HepG2 (cell line): Measurements from ENCODE around the gene GABRG3. TPM values are rescaled to one million over a fixed set of nuclear protein-coding genes. Genes with fewer than 3 reads are reported as not detected.

Source experiments
- ATAC-seq: fragments of 200-7000 bp; cut with Tn5 transposase; 3 replicates; pipeline ENCODE4 v1.9.1; 2020; ENCODE audit warnings: mild to moderate bottlenecking, moderate library complexity
- BruUV-seq: library from RNA; stranded (reverse); fragments of 400-500 nt; replicated peaks from 2 replicates; lab custom pipeline; 2021; lab: Mats Ljungman, UMichigan
- CTCF ChIA-PET: fragments of 300-600 bp; formaldehyde crosslinking; extraction: SDS; loops from one replicate; lab custom pipeline; 2021; ENCODE audit warnings: low total read pairs, inconsistent platforms, low intra/inter-chr PET ratio; lab: Yijun Ruan, JAX
- POLR2A ChIA-PET: fragments of 350-600 bp; sonication (Branson Sonifier 250); formaldehyde crosslinking; loops from one replicate; lab custom pipeline; 2020; ENCODE audit warnings: antibody characterized with exemption, inconsistent platforms; lab: Yijun Ruan, JAX
- DNase-seq: peaks from one replicate; pipeline ENCODE4 v3.0.0-alpha.2; 2015; ENCODE audit warnings: low spot score
- FAIRE-seq: peaks from 3 replicates; lab custom pipeline; 2011; peaks lifted over from hg19 to GRCh38; lab: Jason Lieb, UNC
- H2AFZ ChIP-seq: one replicate; pipeline ENCODE4 v1.6.1; 2011; ENCODE audit warnings: low read length, inconsistent platforms
- H3K27ac ChIP-seq: fragments of 300-600 bp; 3 replicates; pipeline ENCODE4 v1.8.0; 2011; ENCODE audit warnings: mixed run types, mild to moderate bottlenecking, mixed read lengths, low read length, inconsistent platforms; ENCODE audit not compliant: insufficient read depth; ENCODE audit errors: extremely low read length
- H3K27me3 ChIP-seq, 2 experiments: fragments of 200-600 bp in 1 of 2; 2 replicates in 1 of 2; 3 replicates in 1 of 2; pipeline versions ENCODE4 v1.6.0 to v1.8.0; 2011; ENCODE audit warnings: low read length in 2 of 2, mild to moderate bottlenecking in 2 of 2, moderate library complexity in 2 of 2, inconsistent platforms in 1 of 2; ENCODE audit not compliant: insufficient read depth in 2 of 2, control insufficient read depth in 1 of 2
- H3K36me3 ChIP-seq, 2 experiments: fragments of 200-600 bp in 1 of 2; replicated peaks in 1 of 2; 2 replicates in 1 of 2; 3 replicates in 1 of 2; pipeline versions ENCODE4 v1.5.1 to v1.8.0; 2011; ENCODE audit warnings: low read length in 2 of 2, inconsistent platforms in 1 of 2; ENCODE audit not compliant: insufficient read depth in 2 of 2, control insufficient read depth in 1 of 2
- H3K4me1 ChIP-seq: 2 replicates; pipeline ENCODE4 v1.5.1; 2012; ENCODE audit warnings: low read length, inconsistent platforms; ENCODE audit not compliant: insufficient read depth
- H3K4me2 ChIP-seq: 2 replicates; pipeline ENCODE4 v1.6.0; 2011; ENCODE audit warnings: low read depth, low read length, inconsistent platforms
- H3K4me3 ChIP-seq, 3 experiments: fragments of 200-600 bp in 1 of 3; sonication (generic), shearing (Covaris generic) in 1 of 3; replicated peaks in 1 of 3; 2 replicates each; pipeline ENCODE4 v1.5.1; 2011 to 2016; ENCODE audit warnings: low read length in 3 of 3, inconsistent platforms in 2 of 3, low read depth in 2 of 3, mild to moderate bottlenecking in 2 of 3, control low read depth in 1 of 3, mixed read lengths in 1 of 3; ENCODE audit not compliant: insufficient read depth in 1 of 3
- H3K79me2 ChIP-seq: one replicate; pipeline ENCODE4 v1.6.1; 2011; ENCODE audit warnings: low read length, inconsistent platforms; ENCODE audit not compliant: insufficient read depth
- H3K9ac ChIP-seq: 2 replicates; pipeline ENCODE4 v1.6.0; 2011; ENCODE audit warnings: mild to moderate bottlenecking, low read depth, low read length, inconsistent platforms; ENCODE audit not compliant: insufficient read depth
- H3K9me3 ChIP-seq: 2 replicates; pipeline ENCODE4 v1.5.1; 2012; ENCODE audit warnings: mild to moderate bottlenecking, low read length
- H4K20me1 ChIP-seq: 2 replicates; pipeline ENCODE4 v1.6.0; 2011; ENCODE audit warnings: inconsistent platforms, mild to moderate bottlenecking, low read length, moderate library complexity; ENCODE audit not compliant: insufficient read depth
- FOXJ3 ChIP-seq: sonication (generic); formaldehyde crosslinking; IDR thresholded peaks from 2 replicates; pipeline ENCODE4 v1.4.0; 2020; ENCODE audit warnings: missing genetic modification reagents, mild to moderate bottlenecking, borderline replicate concordance
- GZF1 ChIP-seq: sonication (generic); formaldehyde crosslinking; IDR thresholded peaks from 2 replicates; pipeline ENCODE4 v1.5.1; 2020; ENCODE audit warnings: mild to moderate bottlenecking, missing genetic modification reagents
- HNRNPL ChIP-seq: fragments of 200-400 bp; formaldehyde crosslinking; IDR thresholded peaks from 2 replicates; pipeline ENCODE4 v1.6.1; 2017; ENCODE audit warnings: mild to moderate bottlenecking, low read depth, low read length
- HNRNPUL1 ChIP-seq: fragments of 200-400 bp; formaldehyde crosslinking; IDR thresholded peaks from 2 replicates; pipeline ENCODE4 v1.6.1; 2017; ENCODE audit warnings: low read depth, mild to moderate bottlenecking, low read length, moderate library complexity
- HOXD1 ChIP-seq: sonication (generic); formaldehyde crosslinking; IDR thresholded peaks from 2 replicates; pipeline ENCODE4 v1.5.0; 2020; ENCODE audit warnings: missing genetic modification reagents
- MIER3 ChIP-seq: IDR thresholded peaks from 2 replicates; pipeline ENCODE4 v1.6.1; 2016; ENCODE audit warnings: missing compliant biosample characterization, borderline replicate concordance
- NFIB ChIP-seq: sonication (generic); formaldehyde crosslinking; IDR thresholded peaks from 2 replicates; pipeline ENCODE4 v1.9.0; 2021; ENCODE audit warnings: missing genetic modification reagents, mild to moderate bottlenecking, borderline replicate concordance
- PAF1 ChIP-seq: IDR thresholded peaks from 2 replicates; pipeline ENCODE4 v1.6.1; 2016; ENCODE audit warnings: missing genetic modification reagents, missing compliant biosample characterization
- RAD21 ChIP-seq: fragments of 450-650 bp; formaldehyde crosslinking; IDR thresholded peaks from 2 replicates; pipeline ENCODE4 v1.5.0; 2020; ENCODE audit warnings: mild to moderate bottlenecking
- TCF7L2 ChIP-seq: IDR thresholded peaks from 2 replicates; pipeline ENCODE4 v1.6.1; 2011; ENCODE audit warnings: mild to moderate bottlenecking, low read depth, low read length, moderate library complexity
- ZFP82 ChIP-seq: sonication (generic); formaldehyde crosslinking; IDR thresholded peaks from 2 replicates; pipeline ENCODE4 v1.5.1; 2020; ENCODE audit warnings: mild to moderate bottlenecking, missing genetic modification reagents, borderline replicate concordance
- ZNF317 ChIP-seq: sonication (generic); formaldehyde crosslinking; IDR thresholded peaks from 2 replicates; pipeline ENCODE4 v1.5.0; 2020; ENCODE audit warnings: mild to moderate bottlenecking, missing genetic modification reagents
- ZNF333 ChIP-seq: sonication (generic); formaldehyde crosslinking; IDR thresholded peaks from 2 replicates; pipeline ENCODE4 v1.4.0; 2020; ENCODE audit warnings: mild to moderate bottlenecking, missing genetic modification reagents, borderline replicate concordance
- ZNF558 ChIP-seq: sonication (generic); formaldehyde crosslinking; IDR thresholded peaks from 2 replicates; pipeline ENCODE4 v1.9.0; 2022; ENCODE audit warnings: mild to moderate bottlenecking, missing genetic modification reagents, borderline replicate concordance
- ZNF674 ChIP-seq: sonication (generic); formaldehyde crosslinking; IDR thresholded peaks from 2 replicates; pipeline ENCODE4 v1.5.0; 2020; ENCODE audit warnings: low read depth, mild to moderate bottlenecking, missing genetic modification reagents
- WGBS: methylation state at CpG from one replicate; pipeline ENCODE4 v1.1.6; 2017; ENCODE audit warnings: low lambda C conversion rate; 5-methylcytosine and 5-hydroxymethylcytosine counted together
- in situ Hi-C: cut with HindIII; loops from 2 replicates; pipeline ENCODE4 v1.10.0; 2017; ENCODE audit warnings: low pct_unique_long_range_greater_than_20kb; ENCODE audit not compliant: extremely low pct_ligation_motif_present
- intact Hi-C: fragments of 100-400 bp; cut with micrococcal nuclease; formaldehyde crosslinking; loops from one replicate; pipeline ENCODE4 v1.10.0; 2022; ENCODE audit not compliant: unreplicated experiment
- polyA plus RNA-seq, 8 experiments: library from polyadenylated mRNA; depleted of rRNA in 3 of 8; stranded (reverse) in 7 of 8; unstranded in 1 of 8; fragments of >200 nt; fragmentation: Illumina TruSeq in 4 of 8; extraction: Trizol in 4 of 8; gene quantifications; 2 replicates each; pipeline versions ENCODE4 v1.2.1 to v1.2.3, GENCODE V29; 2011 to 2016; ENCODE audit warnings: low read depth in 4 of 8, missing spikeins in 1 of 8, mixed read lengths in 1 of 8; ENCODE audit not compliant: insufficient read depth in 1 of 8
- total RNA-seq, 5 experiments: library from RNA; depleted of rRNA; stranded (reverse); fragments of >200 nt; fragmentation: Illumina TruSeq; extraction: Trizol; gene quantifications; 2 replicates each; pipeline ENCODE4 v1.2.3, GENCODE V29; 2016; ENCODE audit warnings: low read depth in 1 of 5
- TF ChIP-seq, protein P1 (sequence below): sonication (generic); formaldehyde crosslinking; IDR thresholded peaks from 2 replicates; pipeline ENCODE4 v1.4.0; 2020; ENCODE audit warnings: missing genetic modification reagents
- TF ChIP-seq, protein P2 (sequence below): IDR thresholded peaks from 2 replicates; pipeline ENCODE4 v1.6.1; 2016; ENCODE audit warnings: low read depth, borderline replicate concordance

GABRG3 gene
- total and polyA plus RNA-seq, 2 of the 13 experiments (the other 11 are each of a cell fraction or from before 2014, with no cell fraction given), result not detected

DNA sequence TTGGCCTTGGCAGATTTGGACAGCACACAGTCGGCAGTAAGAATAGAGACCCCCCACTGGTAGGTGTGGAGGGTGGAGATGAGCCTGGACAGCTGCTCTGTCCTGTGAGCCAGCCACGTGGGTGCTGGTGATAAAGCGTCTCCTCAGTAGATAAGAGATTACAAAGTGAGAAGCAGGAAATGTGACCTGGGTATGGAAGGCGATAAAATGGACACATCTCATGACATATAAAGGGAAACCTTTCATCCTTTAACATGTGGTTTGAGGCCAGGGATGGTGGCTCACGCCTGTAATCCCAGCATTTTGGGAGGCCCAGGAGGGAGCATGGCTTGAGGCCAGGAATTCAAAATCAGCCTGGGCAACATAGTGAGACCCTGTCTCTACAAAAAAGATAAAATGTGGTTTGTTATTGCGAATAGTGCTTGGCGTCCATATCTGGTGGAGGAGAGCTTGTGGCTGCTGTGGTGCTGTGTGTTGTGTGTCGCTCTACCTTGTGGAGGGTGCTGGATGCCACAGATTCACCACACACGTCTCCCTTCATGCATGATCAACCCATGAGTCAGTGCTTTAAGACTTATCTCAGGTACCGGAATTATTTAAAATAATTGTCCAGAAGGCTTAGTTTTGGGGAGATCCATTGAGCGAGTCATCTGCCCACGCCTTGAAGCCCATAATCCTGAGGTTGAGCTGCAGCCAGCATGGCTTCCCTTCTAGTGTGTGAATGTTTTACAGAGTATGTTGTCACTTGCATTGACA lies 157.0 kb downstream of the GABRG3 start:
- POLR2A ChIA-PET, result no interaction called here
- peaks cover 12% of the 10 kb centered on the region; the same call in 1 of the 2 replicates for H3K9me3 ChIP-seq
- H4K20me1 ChIP-seq, result no peaks in the 10 kb centered on the region
- H3K27ac ChIP-seq, result no peak overlapping the region
- DNase-seq (no peak), ATAC-seq (no peak), FAIRE-seq (no peak)
- H3K36me3 ChIP-seq, result no peaks in the 10 kb centered on the region
- in situ Hi-C loops, result no loop called here
- 13% methylated on average over 11 of the region's 12 CpGs for WGBS
- H3K4me3 ChIP-seq, result no peak overlapping the region
- H3K4me2 ChIP-seq, result no peak overlapping the region
- CTCF ChIA-PET, result no interaction called here
- no peaks in the 10 kb centered on the region for H3K4me1 ChIP-seq
- TF ChIP-seq ZNF674 (CRISPR knock-in tag), result no peak
- no peak for TF ChIP-seq FOXJ3 (CRISPR knock-in tag)
- no peak for TF ChIP-seq MIER3 (CRISPR knock-in tag)
- no peak overlapping the region for H2AFZ ChIP-seq
- BruUV-seq, result no TSS peak
- intact Hi-C loops, result no loop called here
- no peak overlapping the region for H3K9ac ChIP-seq
- H3K79me2 ChIP-seq, result no peaks in the 10 kb centered on the region
- H3K27me3 ChIP-seq, result no peaks in the 10 kb centered on the region

GRCh38 chr15:27133249-27133648 lies 162.3 kb downstream of the GABRG3 start:
- Histone ChIP-seq H2AFZ (no peak overlapping the region), H3K79me2 (no peaks in the 10 kb centered on the region), H4K20me1 (no peaks in the 10 kb centered on the region), H3K4me3 (no peak overlapping the region), H3K27me3 (no peaks in the 10 kb centered on the region), H3K9ac (no peak overlapping the region), H3K36me3 (no peaks in the 10 kb centered on the region), H3K4me1 (no peaks in the 10 kb centered on the region), H3K4me2 (no peak overlapping the region), H3K9me3 (peaks cover 49% of the 10 kb centered on the region), H3K27ac (no peak overlapping the region)
- in situ Hi-C loops, result no loop called here
- ChIA-PET POLR2A (no interaction called here), CTCF (no interaction called here)
- intact Hi-C loops, result no loop called here
- ATAC-seq, result no peak
- no peak for DNase-seq
- no TSS peak for BruUV-seq
- no peak for FAIRE-seq
- 5% methylated on average over 2 of the region's 2 CpGs for WGBS
- TF ChIP-seq PAF1 (CRISPR knock-in tag), result no peak
- no peak for TF ChIP-seq ZNF333 (CRISPR knock-in tag)
- no peak for TF ChIP-seq NFIB (CRISPR knock-in tag)
- TF ChIP-seq, protein P1, sequence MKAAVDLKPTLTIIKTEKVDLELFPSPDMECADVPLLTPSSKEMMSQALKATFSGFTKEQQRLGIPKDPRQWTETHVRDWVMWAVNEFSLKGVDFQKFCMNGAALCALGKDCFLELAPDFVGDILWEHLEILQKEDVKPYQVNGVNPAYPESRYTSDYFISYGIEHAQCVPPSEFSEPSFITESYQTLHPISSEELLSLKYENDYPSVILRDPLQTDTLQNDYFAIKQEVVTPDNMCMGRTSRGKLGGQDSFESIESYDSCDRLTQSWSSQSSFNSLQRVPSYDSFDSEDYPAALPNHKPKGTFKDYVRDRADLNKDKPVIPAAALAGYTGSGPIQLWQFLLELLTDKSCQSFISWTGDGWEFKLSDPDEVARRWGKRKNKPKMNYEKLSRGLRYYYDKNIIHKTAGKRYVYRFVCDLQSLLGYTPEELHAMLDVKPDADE, result no peak
- TF ChIP-seq HOXD1 (CRISPR knock-in tag), result no peak
- TF ChIP-seq, protein P2, sequence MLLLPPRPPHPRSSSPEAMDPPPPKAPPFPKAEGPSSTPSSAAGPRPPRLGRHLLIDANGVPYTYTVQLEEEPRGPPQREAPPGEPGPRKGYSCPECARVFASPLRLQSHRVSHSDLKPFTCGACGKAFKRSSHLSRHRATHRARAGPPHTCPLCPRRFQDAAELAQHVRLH (CRISPR knock-in tag), result no peak
- TF ChIP-seq ZNF317, result no peak
- TF ChIP-seq HNRNPUL1, result no peak
- no peak for TF ChIP-seq ZNF558 (CRISPR knock-in tag)
- no peak for TF ChIP-seq ZFP82 (CRISPR knock-in tag)
- TF ChIP-seq GZF1 (CRISPR knock-in tag), result no peak
- TF ChIP-seq TCF7L2, result no peak
- no peak for TF ChIP-seq HNRNPL
- TF ChIP-seq RAD21, result no peak
